Neural crest cell (in vitro differentiated cells): ENCODE data around the gene UBXN11. TPM values are rescaled to one million over a fixed set of nuclear protein-coding genes. Genes with fewer than 3 reads are reported as not detected.

Experiments
- DNase-seq: peaks from one replicate; pipeline ENCODE4 v3.0.0; 2021; ENCODE audit warnings: low read depth, mixed read lengths, low spot score
- H3K27ac Mint-ChIP-seq: one replicate; pipeline ENCODE4 v1.8.0; 2021; ENCODE audit warnings: mild to moderate bottlenecking, mixed read lengths; ENCODE audit not compliant: unreplicated experiment
- H3K27me3 Mint-ChIP-seq: 2 replicates; pipeline ENCODE4 v1.8.0; 2021; ENCODE audit warnings: low read depth, mild to moderate bottlenecking, mixed read lengths
- H3K36me3 Mint-ChIP-seq: 2 replicates; pipeline ENCODE4 v1.8.0; 2021; ENCODE audit warnings: low read depth, mild to moderate bottlenecking, mixed read lengths
- H3K4me1 Mint-ChIP-seq: 2 replicates; pipeline ENCODE4 v1.8.0; 2021; ENCODE audit warnings: mixed read lengths
- H3K4me3 Mint-ChIP-seq: one replicate; pipeline ENCODE4 v1.8.0; 2021; ENCODE audit warnings: mild to moderate bottlenecking, mixed read lengths
- H3K9me3 Mint-ChIP-seq: 2 replicates; pipeline ENCODE4 v1.8.0; 2021; ENCODE audit warnings: mixed read lengths
- total RNA-seq: library from RNA; stranded (reverse); gene quantifications from 2 replicates; pipeline ENCODE4 v1.2.1, GENCODE V29; 2021
- TF ChIP-seq, protein P1 (sequence below): fragments of 200-600 bp; sonication (generic); conservative IDR thresholded peaks from 2 replicates; pipeline ENCODE4 v1.5.0; 2021; ENCODE audit warnings: antibody characterized with exemption, mild to moderate bottlenecking

UBXN11 gene
- total RNA-seq, 1 donor from 2014 or later: 35.5 TPM

- DNase-seq: no peak
- H3K4me3 Mint-ChIP-seq: no peak overlapping the region
- no peaks in the 10 kb centered on the region for H3K36me3 Mint-ChIP-seq
- TF ChIP-seq, protein P1, sequence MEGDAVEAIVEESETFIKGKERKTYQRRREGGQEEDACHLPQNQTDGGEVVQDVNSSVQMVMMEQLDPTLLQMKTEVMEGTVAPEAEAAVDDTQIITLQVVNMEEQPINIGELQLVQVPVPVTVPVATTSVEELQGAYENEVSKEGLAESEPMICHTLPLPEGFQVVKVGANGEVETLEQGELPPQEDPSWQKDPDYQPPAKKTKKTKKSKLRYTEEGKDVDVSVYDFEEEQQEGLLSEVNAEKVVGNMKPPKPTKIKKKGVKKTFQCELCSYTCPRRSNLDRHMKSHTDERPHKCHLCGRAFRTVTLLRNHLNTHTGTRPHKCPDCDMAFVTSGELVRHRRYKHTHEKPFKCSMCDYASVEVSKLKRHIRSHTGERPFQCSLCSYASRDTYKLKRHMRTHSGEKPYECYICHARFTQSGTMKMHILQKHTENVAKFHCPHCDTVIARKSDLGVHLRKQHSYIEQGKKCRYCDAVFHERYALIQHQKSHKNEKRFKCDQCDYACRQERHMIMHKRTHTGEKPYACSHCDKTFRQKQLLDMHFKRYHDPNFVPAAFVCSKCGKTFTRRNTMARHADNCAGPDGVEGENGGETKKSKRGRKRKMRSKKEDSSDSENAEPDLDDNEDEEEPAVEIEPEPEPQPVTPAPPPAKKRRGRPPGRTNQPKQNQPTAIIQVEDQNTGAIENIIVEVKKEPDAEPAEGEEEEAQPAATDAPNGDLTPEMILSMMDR: no peak
- no peaks in the 10 kb centered on the region for H3K9me3 Mint-ChIP-seq
- peaks cover 48% of the 10 kb centered on the region for H3K4me1 Mint-ChIP-seq
- peaks cover 3% of the 10 kb centered on the region for H3K27me3 Mint-ChIP-seq
- peak overlapping the region; percentile 35 for H3K27ac Mint-ChIP-seq
Observed at GRCh38 chr1:26353210-26353859, 46.9 kb upstream of the UBXN11 start.

DNA sequence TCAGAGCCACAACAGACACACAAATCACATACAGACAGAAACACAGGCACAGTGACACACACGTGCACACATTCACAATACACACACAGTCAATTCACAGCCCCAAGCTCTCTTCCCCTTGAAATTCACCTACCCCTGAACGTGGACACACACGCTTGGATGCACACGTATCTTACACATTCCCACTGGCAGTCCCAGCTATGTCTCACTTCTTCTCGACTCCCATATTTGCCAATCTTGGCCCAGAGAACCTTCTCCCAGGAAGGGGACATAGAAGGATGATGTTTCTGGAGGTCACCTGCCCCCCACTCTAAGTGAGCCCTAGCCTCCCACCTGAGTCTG, 45.9 kb upstream of the UBXN11 start:
- no peaks in the 10 kb centered on the region for H3K27me3 Mint-ChIP-seq
- DNase-seq: no peak
- peaks cover 48% of the 10 kb centered on the region for H3K4me1 Mint-ChIP-seq
- H3K4me3 Mint-ChIP-seq: peak overlapping the region; percentile 7
- peak overlapping the region; percentile 70 for H3K27ac Mint-ChIP-seq
- TF ChIP-seq, protein P1: no peak
- H3K36me3 Mint-ChIP-seq: no peaks in the 10 kb centered on the region
- no peaks in the 10 kb centered on the region for H3K9me3 Mint-ChIP-seq

DNA sequence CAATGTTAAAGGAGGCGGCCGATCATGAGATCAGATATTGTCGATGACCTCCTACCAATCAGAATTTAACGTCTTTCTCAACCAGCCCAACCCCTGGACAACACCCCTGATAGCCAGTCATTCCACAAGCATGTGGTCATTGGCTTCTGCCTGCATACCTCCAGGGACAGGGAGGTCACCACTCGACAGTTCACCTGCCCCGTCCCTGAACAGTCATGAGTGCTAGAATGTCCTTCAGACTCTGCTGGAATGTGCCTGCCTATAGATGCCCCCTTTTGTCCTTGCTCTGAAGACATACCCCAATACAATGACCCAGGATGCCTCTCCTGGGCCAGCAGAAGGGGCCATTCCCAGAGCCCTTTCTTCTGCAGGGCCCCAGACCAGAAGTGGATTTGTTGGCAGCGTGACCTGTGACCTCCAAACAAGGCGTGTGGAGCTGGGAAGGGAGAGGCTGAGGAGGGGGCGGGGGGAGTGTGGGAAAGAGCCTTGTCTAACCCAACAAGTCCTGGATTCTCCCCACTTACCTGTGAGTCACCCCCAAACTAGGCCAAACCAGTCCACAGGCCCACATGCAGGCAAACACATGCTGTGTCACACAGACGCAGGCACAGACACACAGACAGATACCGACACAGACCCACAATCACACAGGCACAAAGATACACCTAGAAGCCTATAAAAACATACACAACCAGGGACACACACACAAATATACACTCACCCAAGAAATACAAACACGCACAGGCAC, 45.3 kb upstream of the UBXN11 start:
- TF ChIP-seq, protein P1: no peak
- DNase-seq: no peak
- no peaks in the 10 kb centered on the region for H3K27me3 Mint-ChIP-seq
- H3K4me1 Mint-ChIP-seq: peaks cover 46% of the 10 kb centered on the region
- no peaks in the 10 kb centered on the region for H3K36me3 Mint-ChIP-seq
- peak overlapping the region; percentile 7 for H3K4me3 Mint-ChIP-seq
- H3K9me3 Mint-ChIP-seq: no peaks in the 10 kb centered on the region
- peak overlapping the region; percentile 70 for H3K27ac Mint-ChIP-seq

DNA sequence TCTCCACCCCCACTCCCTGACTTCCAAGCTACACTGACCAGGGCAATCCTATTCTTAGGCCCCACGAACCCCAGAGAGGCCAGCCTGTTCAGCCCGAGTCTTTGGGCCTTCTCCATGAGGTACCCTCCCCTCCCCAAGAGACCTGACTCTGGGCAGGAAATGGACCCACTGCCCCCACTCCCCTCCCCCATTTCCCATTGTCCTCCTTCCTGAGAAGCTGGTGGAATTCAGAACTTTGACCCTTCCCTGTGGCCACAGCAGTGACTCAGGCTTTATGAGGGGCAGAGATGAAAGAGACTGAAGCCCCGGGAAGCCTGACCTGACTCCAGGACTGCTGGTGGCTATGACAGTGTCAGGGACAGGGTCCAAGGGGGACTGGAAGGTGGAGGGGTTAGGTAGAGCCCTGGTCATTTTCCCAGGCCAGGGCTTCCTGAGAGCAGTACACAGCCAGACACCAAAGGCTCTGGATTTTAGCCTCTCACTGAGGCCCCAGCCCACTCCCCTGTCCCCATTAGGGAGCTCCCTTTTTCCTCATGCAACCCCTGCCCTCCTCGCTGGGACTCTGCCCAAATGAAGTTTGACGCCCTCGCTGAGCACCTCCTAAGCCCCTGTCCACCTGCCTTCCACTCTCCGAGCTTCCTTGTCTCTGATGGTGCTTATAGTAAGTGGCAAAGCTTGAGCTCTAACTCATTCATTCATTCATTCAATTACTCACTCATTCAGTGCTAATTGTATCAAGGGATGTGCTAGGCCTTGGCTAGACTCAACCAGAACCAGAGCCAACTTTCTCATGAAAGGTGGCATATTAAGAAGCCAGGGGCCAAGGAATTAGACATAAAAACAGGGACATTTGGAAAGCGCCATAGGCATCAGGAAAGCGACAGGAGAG, 44.5 kb upstream of the UBXN11 start:
- Mint-ChIP-seq H3K9me3 (no peaks in the 10 kb centered on the region), H3K4me1 (peaks cover 45% of the 10 kb centered on the region), H3K27me3 (no peaks in the 10 kb centered on the region), H3K4me3 (peak overlapping the region; percentile 27), H3K36me3 (no peaks in the 10 kb centered on the region), H3K27ac (peak overlapping the region; percentile 24)
- DNase-seq: peak; percentile 32
- TF ChIP-seq, protein P1: no peak

DNA sequence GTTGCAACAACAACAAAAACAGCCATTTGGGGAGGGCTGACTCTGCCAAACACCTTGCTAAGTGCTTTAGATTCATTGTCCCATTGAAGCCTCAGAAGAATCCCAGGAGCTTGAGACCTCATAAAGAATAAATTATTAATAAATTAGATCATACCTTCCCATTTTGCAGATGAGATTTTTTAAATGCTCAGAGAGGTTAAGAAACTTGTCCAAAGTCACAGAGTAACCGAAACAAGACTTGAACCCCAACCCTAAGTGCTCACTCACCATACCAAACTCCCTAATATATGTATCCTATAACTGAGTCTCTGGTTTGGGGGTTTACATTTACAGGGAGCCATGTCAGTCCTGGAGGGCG, 43.9 kb upstream of the UBXN11 start:
- peaks cover 39% of the 10 kb centered on the region for H3K4me1 Mint-ChIP-seq
- H3K27ac Mint-ChIP-seq: no peak overlapping the region
- peak overlapping the region; percentile 31 for H3K4me3 Mint-ChIP-seq
- no peaks in the 10 kb centered on the region for H3K9me3 Mint-ChIP-seq
- TF ChIP-seq, protein P1: no peak
- no peak for DNase-seq
- no peaks in the 10 kb centered on the region for H3K36me3 Mint-ChIP-seq
- H3K27me3 Mint-ChIP-seq: no peaks in the 10 kb centered on the region
